ENCODE measurements around the gene IL3RA.
"Not testable (repeated sequence)": the region's sequence is repeated elsewhere in the genome, so short reads cannot be mapped to it uniquely, and the experiment has no call there.

The IL3RA gene

DNA sequence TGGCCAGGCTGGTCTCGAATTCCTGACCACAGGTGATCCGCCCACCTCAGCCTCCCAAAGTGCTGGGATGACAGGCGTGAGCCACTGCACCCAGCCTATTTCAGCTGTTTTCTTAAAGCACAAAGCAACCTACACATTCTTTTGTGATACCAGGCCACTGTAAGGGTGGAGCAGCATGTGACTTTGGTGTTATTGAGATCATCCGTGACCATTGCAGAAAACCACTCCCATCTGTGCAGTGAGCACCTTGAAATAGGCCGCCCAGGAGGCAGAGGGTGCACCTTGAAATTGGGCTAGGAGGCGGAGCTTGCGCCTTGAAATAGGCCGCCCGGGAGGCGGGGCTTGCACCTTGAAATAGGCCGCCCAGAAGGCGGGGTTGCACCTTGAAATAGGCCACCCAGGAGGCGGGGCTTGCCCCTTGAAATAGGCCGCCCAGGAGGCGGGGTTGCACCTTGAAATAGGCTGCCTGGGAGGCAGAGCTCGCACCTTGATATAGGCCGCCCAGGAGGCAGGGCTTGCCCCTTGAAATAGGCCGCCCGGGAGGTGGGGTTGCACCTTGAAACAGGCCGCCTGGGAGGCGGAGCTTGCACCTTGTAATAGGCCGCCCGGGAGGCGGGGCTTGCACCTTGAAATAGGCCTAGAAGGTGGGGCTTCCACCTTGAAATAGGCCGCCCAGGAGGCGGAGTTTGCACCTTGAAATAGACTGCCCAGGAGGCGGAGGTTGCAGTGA, 64.3 kb downstream of the IL3RA start:
- no peak for DNase-seq

DNA sequence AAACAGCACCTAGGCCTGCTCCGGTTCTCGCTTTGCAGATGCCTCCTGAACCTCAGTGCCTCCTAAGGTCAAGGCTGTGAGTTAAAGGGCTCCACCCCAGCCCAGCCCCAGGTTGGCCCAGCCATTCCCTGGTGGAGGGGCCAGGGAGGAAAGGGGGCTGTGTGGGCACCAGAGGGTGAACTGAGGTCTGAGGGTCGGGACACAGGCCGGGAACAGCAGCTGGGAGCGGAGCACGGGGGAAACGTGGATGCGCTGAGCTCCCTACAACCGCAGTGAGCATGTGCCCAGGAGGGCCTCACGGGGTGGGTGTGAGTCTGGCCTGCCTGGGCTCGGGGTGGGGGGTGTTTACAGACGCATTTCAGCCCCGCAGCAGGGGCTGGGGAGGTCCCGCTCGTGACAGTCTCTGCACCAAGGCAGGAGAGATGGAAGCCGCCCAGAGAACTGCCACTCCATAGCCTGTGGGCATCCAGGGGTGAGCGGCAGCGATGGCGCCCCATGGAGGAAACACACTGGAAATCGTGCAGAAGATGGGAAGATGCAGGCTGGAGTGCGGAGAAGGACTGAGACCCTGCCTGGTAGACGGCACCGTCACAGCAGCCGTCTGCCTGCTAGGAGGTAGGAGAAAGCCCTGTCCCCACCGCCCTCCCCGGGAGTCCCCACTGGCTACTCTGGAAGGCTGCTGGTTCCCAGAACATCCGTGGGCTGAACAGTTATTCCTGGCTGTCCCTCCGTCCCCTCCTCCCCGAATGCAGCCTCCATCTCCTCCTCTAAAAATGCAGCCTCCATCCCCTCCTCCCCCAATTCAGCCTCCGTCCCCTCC, 65.2 kb downstream of the IL3RA start:
- no peak for DNase-seq

DNA sequence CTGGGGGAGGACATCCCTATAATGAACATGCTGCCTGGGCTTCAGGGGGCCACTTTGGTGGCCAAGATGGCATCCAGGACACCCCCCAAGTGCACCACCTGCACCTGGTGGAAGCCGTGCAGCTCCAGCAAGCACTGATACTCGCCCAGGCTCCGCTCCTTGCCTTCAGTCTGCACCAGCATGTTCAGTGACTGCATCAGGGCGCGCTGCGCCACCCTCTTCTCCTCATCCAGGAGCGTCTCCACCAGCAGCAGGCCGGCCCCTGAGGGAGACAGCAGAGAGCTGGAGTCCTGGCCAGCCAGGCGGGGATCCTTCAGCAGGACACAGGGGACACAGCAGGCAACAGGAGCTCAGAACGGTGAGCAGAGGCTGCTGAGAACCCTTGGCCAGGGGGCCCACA, 66.6 kb downstream of the IL3RA start:
- no peak for DNase-seq

DNA sequence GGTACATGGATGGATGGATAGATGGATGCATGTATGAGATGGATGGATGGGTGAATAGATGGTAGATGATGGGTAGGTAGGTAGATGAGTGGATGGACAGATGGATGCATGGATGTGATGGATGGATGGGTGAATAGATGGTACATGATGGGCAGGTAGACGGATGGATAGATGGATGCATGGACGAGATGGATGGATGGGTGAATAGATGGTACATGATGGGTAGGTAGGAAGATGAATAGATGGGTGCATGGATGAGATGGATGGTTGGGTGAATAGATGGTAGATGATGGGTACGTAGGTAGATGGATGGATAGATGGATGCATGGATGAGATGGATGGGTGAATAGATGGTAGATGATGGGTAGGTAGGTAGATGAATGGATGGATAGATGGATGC, 67.3 kb downstream of the IL3RA start:
- not testable (repeated sequence) for DNase-seq

DNA sequence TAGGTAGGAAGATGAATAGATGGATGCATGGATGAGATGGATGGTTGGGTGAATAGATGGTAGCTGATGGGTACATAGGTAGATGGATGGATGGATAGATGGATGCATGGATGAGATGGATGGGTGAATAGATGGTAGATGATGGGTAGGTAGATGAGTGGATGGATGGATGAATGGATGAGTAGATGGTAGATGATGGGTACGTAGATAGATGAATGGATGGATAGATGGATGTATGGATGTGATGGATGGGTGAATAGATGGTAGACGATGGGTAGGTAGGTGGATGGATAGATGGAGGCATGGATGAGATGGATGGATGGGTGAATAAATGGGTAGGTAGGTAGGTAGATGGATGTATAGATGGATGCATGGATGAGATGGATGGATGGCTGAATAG, 69.2 kb downstream of the IL3RA start:
- not testable (repeated sequence) for DNase-seq

DNA sequence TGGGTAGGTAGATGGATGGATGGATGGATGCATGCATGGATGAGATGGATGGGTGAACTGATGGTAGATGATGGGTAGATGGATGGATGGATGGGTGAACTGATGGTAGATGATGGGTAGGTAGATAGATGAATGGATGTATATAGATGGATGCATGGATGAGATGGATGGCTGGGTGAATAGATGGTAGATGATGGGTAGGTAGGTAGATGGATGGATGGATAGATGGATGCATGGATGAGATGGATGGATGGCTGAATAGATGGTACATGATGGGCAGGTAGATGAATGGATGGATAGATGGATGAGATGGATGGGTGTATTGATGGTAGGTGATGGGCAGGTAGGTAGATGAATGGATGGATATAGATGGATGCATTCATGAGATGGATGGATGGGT, 70.5 kb downstream of the IL3RA start:
- DNase-seq, result no peak

DNA sequence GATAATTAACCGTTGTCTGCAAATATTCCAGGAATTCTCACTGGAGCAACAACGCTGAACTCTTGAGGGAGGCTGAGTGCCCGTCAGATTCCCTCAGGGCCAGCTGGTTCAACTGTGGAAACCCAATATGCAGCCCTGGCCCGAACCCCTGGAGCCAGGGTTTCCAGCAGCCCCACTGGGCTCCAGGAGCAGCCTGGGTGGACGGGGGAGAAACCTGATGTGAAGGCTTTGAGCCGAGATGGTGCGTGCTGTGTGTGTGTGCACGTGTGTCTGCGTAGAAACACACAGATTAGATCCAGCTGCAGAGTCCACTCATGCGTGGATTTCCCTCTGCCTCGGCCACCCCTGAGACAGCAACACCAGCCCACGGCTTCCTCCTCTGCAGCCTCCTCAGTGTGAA, 74.7 kb downstream of the IL3RA start:
- no peak for DNase-seq

DNA sequence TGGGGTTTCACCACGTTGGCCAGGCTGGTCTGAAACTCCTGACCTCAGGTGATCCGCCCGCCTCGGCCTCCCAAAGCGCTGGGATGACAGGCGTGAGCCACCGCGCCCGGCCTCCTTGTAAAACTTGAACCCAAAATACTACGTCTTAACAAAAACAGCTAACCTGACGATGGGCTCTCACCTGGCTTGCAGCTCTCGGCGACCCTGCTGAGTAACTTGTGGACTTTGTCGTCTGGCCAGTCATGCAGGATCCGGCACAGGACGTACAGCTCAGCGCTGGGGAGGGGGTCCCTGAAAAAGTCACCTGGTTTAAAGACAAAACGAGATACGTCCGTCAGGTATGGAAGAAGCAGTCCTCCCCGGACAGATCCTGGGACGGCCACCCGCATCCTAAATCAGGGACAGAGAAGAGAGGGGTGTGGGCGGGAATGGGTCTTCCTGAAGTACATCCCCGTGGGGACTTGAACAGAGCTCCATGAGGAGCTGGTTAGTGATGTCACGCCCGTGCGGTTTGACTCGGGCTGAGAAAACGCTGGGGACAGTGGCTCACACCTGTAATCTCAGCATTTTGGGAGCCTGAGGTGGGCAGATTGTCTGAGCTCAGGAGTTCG, 76.1 kb downstream of the IL3RA start:
- DNase-seq, result no peak

DNA sequence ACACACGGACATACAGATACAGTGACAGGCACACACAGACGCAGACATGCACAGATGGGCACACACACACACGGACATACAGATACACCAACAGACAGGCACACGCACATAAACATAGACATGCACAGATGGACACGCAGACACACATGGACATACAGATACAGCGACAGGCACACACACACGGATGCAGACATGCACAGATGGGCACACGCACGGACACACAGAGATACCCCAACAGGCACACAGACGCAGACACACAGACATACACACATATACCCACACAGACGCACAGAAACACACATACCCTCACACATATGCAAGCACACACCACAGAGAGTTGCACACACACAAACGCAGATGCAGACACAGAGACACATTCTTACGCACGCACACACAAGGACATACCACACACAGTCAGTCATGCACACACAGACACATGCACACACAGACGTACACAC, 79.8 kb downstream of the IL3RA start:
- DNase-seq, result no peak

DNA sequence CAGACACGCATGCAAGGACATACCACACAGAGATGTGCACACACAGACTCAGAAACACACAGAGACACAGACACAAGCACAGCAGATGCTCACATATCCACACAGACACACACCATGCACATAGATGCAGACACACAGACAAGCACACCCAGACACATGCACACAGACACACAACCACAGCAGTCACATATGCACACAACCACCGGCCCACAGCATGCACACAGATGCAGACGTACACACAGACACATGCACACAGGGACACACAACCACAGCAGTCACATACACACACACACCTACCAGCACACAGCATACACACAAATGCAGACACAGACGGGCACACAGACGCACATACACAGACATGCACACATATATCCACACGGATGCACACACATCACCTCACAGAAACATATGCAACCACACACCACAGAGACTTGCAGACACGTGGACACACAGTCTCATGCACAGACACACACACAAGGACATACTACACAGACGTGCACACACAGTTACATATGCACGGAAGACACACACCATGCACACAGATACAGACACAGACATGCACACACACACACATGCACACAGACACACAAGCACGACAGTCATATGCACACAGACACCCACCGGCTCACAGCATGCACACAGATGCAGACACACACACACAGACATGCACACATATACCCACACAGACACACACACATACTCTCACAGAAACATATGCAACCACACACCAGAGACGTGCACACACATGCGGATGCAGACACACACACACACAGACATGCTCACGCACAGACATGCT, 80.6 kb downstream of the IL3RA start:
- no peak for DNase-seq

DNA sequence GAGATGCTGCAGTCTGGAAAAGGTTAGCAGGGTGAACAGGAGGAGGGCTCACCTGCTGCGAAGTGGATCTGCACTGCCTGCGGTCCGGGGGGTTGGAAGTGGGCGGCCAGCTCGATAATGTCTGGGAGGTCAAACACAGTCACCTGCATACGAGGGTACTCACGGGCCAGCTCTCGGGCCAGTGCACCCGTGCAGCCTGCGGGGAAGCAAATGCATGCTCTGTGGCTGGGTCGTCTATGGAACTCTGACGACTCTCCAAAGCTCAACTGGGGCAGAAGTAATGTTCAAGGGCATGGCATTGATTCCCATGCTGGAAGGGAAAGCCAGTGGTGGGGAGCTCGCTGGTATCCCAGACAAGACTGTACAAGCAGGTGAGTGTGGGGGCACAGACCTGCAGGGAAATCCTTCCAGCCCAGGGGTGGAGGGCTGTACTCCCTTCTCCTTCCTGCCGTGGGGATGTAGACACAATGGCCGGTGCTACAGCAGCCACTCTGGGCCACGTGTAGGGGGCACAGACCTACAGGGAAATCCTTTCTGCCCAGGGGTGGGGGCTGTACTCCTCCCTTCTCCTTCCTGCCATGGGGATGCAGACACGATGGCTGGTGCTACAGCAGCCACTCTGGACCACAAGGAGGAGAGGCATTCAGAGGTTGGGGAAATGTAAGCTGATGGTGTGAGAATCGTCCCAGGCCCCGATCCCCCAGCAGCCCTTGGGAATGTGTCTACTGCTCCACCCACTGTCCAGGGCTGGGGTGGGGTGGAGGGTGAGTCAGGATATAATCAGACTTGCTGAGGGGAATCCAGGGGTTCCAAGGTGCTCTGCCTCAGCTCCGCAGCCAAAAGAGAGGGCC, 81.6 kb downstream of the IL3RA start:
- no peak for DNase-seq

DNA sequence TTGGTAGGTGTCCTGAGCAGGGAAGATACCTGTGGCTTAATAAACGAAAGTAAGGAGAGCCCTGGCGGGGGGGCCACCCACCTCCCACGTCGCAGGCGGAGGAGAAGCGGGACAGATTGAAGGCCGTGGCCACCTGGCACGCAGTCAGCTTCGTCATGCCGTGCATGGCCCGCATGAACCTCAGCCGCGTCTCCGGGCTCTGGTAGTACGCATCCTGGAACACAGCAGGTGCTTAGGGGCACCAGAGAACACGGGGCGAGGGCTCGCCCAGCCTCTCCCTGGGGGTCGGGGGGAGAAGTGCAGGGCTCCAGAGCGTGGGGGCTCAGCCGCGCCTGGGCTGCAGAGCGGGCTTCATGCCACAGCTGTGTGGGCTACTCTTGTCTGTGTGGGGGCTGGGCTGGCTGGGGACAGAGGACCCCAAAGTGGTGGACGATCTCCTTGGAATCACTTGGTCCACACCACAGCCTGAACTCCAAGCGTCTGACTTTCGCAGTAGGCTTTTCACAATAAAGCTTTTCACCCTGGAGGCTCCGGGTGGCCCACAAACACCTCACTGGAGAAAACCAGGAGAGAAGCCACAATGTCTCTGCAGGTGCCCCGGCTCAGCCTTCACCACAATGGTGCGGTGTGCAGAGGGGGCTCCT, 82.4 kb downstream of the IL3RA start:
- no peak for DNase-seq

DNA sequence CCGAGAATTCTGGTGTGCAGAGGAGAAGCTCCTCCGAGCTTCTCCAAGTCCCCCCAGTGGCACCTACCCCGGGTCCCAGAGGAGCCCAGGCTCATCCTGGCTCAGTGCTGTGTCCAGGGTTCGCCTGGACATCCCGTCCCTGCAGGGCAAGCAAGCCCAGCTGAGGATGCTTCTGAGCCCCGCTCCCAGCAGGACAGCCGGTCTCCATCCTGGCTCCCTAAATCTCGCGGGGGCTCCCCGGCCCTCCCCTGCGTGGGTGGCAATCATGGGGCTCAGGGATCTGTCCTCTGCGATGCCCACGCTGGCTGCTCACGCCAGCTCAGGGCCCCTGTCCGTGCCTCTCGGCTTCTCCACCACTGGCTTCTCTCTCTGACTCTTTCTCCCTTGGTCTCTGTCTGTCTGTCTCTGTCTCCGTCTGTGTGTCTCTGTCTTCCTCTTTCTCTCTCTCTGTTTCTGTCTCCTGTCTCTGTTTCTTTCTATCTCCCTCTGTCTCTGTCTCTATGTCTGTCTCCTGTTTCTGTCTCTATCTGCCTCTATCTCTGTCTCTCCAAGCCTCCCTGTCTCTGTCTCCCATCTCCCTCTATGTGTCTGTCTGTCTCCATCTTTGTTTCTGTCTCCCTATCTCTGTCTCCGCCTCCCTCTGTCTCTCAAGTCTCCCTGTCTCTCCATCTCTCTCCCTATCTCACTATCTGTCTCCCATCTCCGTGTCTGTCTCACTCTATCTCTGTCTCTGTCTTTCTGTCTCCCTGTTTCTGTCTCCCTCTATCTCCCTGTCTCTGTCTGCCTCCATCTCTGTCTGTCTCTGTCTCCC, 83.2 kb downstream of the IL3RA start:
- DNase-seq, result no peak

DNA sequence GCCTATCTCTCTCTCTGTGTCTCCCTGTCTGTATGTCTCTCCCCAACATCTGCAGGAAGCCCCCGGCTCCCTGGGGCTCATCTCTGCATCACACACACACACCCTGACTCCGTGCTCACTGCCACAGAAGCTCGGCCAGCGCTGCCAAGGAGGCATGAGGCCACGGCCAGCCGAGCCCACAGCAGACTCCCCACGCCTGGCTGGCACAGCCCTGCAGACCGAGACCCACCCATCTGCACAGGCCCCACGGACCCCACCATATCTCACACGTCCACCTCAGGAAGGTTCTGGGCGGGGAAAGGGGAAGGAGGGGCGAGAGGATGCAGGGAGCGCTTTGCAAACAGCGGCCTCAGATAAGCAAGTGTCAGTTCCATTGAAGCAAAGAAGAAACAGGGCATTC, 83.8 kb downstream of the IL3RA start:
- no peak for DNase-seq

DNA sequence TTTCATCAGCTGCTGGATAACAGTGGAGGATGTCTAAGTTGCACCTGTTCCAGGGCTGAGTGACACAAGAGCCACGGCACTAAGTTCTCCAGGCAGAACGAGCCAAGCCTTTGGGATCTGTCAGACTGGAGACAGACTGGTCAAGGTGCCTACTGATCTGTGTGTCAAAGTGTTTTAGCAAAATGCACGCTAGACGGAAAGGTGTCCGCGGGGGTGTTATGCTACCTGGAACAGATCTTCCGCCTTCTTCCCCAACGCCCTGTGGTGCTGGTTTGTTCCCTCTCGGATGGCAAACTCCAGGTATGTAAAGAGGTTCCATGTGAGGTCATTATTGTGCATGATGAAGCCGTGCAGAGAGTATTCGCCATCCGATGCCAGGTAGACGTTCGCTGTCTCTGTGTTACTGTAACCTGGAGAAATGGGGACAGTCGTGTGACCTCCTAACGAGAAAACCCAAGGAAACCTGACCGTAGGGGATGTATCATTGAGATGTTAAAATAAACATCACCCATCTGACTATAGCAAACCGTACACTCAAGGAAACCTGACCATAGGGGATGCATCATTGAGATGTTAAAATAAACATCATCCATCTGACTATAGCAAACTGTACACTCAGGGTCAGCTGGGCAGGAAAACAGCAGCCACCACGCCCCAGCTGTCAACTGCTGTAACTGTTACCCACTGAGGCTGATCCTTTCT, 85.0 kb downstream of the IL3RA start:
- DNase-seq, result no peak

DNA sequence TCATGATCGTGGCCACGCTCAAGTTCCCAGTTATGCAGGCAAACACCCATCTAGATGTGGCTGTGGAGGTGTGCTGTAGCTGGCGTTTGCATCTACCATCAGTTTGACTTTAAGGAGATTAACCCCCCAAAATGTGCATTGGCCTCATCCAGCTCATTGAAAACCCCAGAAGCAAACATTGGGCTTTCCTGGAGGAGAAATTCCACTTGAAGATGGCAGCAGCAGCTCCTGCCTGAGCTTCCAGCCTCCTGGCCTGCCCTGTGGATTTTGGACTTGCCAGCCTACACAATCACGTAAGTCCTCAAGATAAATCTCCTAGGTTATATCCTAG, 85.5 kb downstream of the IL3RA start:
- no peak for DNase-seq

DNA sequence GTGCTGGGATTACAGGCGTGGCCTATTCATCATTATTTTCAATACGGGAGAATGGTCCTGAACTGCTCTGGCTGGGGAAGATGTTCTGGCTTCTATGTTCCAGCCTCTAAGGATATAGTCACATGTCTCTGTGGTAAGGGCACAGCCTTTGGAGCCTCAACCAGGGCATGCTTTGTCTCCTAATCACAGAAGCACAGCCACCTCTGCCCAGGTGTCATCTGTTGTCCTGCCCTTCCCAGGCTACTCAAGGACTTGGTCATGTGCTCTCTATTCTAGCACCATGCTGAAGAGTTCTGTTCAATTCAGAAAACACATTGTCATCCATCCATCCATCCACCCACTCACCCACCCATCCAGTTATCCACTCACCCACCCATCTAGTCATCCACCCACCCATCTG, 86.6 kb downstream of the IL3RA start:
- no peak for DNase-seq

DNA sequence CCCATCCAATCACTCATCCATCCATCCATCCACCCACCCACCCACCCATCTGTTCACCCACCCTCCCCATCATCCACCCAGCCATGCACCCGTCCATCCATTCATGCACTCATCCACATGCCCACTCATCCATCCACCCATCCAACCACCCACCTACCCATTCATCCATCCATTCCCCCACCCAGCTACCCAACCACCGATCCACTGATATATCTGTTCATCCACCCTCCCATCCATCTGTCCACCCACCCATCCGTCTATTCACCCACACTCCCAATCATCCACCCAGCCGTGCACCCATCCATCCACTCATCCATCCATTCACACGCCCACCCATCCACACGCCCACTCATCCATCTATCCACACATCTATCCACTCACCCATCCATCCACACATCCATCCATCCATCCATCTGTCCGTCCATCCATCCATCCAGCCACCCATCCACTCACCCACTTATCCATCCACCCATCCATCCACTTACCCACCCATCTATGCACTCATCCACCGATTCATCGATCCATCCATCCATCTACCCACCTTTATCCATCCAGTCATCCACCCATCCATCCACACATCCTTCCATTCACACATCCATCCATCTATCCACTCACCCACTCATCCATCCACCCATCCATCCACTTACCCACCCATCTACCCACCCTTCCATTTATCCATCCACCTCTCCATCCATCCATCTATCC, 87.7 kb downstream of the IL3RA start:
- no peak for DNase-seq

DNA sequence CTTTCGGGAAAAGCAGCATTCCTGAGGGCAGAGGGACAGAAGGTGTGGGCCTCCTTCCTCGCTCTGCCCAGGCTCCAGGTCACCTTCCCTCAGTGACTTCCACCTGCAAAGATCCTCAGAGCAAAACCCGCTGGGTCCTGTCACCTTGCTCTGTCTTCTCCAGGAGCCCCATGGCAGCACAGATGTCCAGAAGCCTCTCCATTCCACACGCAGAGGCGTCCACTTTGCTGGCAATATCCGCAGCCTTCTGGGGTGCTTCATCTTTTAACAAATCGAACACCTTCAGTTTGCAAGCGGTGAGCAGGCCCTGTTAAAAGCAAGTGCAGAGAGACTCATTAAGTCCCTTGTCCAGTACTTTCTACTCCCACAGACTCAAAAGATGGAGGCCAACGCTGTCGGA, 88.8 kb downstream of the IL3RA start:
- DNase-seq, result no peak

DNA sequence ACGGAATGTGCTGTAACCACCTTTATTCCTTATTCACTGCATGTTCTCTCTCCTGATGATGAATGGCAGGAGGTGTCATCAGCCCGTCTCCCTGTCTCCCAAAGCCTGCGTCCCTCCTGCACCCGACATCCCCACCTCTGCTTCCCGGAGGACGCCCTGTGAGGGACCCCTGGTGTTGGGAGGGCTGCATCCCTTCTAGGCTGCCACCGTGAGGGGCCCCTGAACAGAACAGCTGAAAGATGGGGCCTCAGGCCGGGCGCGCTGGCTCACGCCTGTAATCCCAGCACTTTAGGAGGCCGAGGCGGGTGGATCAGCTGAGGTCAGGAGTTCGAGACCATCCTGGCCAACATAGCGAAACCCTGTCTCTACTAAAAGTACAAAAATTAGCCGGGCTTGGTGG, 89.7 kb downstream of the IL3RA start:
- not testable (repeated sequence) for DNase-seq
